Measurements from ENCODE around the gene BRINP3. TPM values are rescaled to one million over a fixed set of nuclear protein-coding genes. Genes with fewer than 3 reads are reported as not detected.

The BRINP3 gene
- total RNA-seq, 1 experiment from 2014 or later, result not detected

DNA sequence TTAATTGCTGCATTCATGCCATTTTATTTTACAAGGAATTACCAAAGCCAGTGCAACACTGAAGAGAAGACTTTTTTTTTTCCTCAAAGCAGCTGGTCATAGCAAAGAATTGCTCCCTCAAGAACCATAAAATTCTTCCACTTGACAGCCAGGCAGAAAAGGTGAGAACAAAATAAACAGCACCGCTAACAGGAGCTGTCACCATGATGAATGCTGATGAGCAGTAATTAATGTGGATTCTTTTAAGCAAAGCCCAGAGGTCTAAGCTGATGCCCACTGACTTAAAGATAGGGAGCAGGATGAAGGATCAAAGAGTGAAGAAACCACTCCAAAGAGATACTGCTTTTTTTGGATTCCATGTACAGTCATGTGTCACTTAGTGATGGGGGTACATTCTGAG, 428.4 kb downstream of the BRINP3 start:
- Histone ChIP-seq H3K79me2 (ENCODE audit: insufficient read depth, low read length) (no peaks in the 10 kb centered on the region), H3K27me3 (ENCODE audit: insufficient read depth, low read length) (no peaks in the 10 kb centered on the region), H4K91ac (ENCODE audit: insufficient read length, low read depth, low read length) (no peak overlapping the region), H3K23ac (ENCODE audit: insufficient read length, low read depth, low read length) (no peak overlapping the region), H2AFZ (ENCODE audit: low read length) (no peak overlapping the region), H3K23me2 (ENCODE audit: insufficient read length, low read depth, low read length, poor library complexity, severe bottlenecking) (no peaks in the 10 kb centered on the region), H3K14ac (ENCODE audit: insufficient read depth, low read length) (no peak overlapping the region), H2BK120ac (ENCODE audit: low read depth, low read length, poor library complexity, severe bottlenecking) (no peak overlapping the region), H2BK20ac (ENCODE audit: low read depth, low read length, poor library complexity, severe bottlenecking) (no peak overlapping the region), H2BK5ac (ENCODE audit: insufficient read length, low read length) (no peak overlapping the region), H3K27ac (ENCODE audit: insufficient read length, low read depth, low read length) (no peak overlapping the region), H3K56ac (ENCODE audit: insufficient read length, low read depth, low read length) (no peak overlapping the region), H2AK5ac (ENCODE audit: insufficient read length, low read length) (no peak overlapping the region), H3K9ac (ENCODE audit: extremely low read depth, insufficient read length, low read length) (no peak overlapping the region), H3K4me2 (ENCODE audit: insufficient read depth, insufficient read length, low read length) (no peak overlapping the region), H4K5ac (ENCODE audit: insufficient read length, low read depth, low read length) (no peak overlapping the region), H3K4ac (ENCODE audit: low read depth, low read length) (no peak overlapping the region), H3T11ph (ENCODE audit: low read length) (no peak overlapping the region), H2BK15ac (ENCODE audit: low read depth, low read length) (no peak overlapping the region), H3K79me1 (ENCODE audit: insufficient read depth, low read depth, low read length, poor library complexity, severe bottlenecking) (no peaks in the 10 kb centered on the region), H3K9me3 (ENCODE audit: control insufficient read depth, low read depth, low read length) (no peaks in the 10 kb centered on the region), H3K4me1 (ENCODE audit: insufficient read depth, low read length) (no peaks in the 10 kb centered on the region; the same call in 1 of the 2 replicates), H4K8ac (replicated peaks; ENCODE audit: insufficient read length, low read depth, low read length) (no peak overlapping the region), H2BK12ac (ENCODE audit: insufficient read length, low read depth, low read length) (no peak overlapping the region), H4K20me1 (ENCODE audit: control insufficient read depth, insufficient read depth, insufficient read length) (no peaks in the 10 kb centered on the region), H3K18ac (ENCODE audit: insufficient read length, low read depth, low read length) (no peak overlapping the region)
- Mint-ChIP-seq H3K4me3 (no peak overlapping the region), H3K27me3 (ENCODE audit: low read depth) (no peaks in the 10 kb centered on the region), H3K9me3 (no peaks in the 10 kb centered on the region), H3K36me3 (ENCODE audit: insufficient read depth in 1 of 3, low read depth in 3 of 3) (peaks cover 0 to 2% (median 0%) of the 10 kb centered on the region in 3 experiments; a peak in 1 of 7 replicates), H3K27ac (no peak overlapping the region), H3K4me1 (peaks cover 4 to 6% of the 10 kb centered on the region in 2 experiments; a peak in 2 of 4 replicates)
- WGBS (ENCODE audit: extremely low coverage, insufficient read length, low lambda C conversion rate), result no CpG with 5 or more reads among the region's 1 CpG
- TF ChIP-seq, protein P1, sequence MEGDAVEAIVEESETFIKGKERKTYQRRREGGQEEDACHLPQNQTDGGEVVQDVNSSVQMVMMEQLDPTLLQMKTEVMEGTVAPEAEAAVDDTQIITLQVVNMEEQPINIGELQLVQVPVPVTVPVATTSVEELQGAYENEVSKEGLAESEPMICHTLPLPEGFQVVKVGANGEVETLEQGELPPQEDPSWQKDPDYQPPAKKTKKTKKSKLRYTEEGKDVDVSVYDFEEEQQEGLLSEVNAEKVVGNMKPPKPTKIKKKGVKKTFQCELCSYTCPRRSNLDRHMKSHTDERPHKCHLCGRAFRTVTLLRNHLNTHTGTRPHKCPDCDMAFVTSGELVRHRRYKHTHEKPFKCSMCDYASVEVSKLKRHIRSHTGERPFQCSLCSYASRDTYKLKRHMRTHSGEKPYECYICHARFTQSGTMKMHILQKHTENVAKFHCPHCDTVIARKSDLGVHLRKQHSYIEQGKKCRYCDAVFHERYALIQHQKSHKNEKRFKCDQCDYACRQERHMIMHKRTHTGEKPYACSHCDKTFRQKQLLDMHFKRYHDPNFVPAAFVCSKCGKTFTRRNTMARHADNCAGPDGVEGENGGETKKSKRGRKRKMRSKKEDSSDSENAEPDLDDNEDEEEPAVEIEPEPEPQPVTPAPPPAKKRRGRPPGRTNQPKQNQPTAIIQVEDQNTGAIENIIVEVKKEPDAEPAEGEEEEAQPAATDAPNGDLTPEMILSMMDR (conservative IDR thresholded peaks at IDR 0.05), result no peak
- DNase-seq, result no peak
